Skeletal muscle cell (primary cell): Measurements from ENCODE around the gene ZNF345.

Experiments used
- DNase-seq: peaks from one replicate; pipeline ENCODE4 v3.0.0-alpha.2; 2010; ENCODE audit warnings: low read depth
- H3K4me3 ChIP-seq: 2 replicates; pipeline ENCODE4 v1.5.1; 2011; ENCODE audit warnings: low read depth, mild to moderate bottlenecking, control low read depth, low read length, moderate library complexity

Gene ZNF345

DNA sequence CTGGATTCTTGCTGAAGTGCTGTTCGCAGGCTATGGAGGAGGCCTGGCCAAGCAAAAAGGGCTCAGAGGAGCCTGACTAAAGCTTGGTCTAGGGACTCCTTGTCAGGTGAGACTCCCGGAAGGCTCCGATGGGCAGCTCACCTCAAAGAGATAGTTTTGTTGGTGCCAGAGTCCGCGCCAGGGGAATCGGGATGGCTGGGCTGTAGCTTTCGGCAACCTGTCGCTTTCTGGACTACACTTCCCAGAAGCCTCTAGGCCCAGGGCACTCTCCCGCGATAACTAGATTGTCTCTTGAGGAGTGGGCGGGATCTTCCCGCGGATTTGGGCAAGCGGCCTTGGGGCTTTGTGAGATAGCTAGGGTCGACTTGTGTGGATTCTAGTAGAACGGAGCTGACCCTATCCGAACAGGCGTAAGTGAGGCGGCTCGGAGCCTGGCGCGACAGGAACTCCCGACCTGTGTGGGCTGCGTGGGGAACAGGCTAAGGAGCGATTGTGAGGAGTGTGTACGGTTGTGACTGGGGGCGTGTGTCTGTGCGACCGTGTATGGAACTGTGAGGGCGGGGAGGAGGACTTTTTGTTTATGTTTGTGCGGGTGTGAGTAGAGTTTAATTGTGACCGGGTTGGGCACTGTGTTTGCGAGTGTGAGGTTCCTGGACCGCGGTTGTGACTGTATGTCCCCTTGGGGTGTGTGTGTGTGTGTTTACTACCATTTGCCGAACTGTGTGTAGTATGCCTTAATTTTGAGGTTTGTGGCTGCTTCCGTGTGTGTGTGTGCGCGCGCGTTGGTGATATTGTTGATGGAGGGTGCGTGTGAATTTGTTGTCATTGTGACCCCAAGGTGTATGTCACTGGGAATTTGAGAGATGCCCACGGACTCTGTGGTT is at the start of gene ZNF345:
Gene ZNF345, plus strand, starts transcription at position 318 of the 884 bp plus-strand sequence. CDS start 25,955 bp downstream, outside the sequence.
- peak; percentile 79 for DNase-seq
- peak within 1 kb of the TSS; percentile 89 for H3K4me3 ChIP-seq

DNA sequence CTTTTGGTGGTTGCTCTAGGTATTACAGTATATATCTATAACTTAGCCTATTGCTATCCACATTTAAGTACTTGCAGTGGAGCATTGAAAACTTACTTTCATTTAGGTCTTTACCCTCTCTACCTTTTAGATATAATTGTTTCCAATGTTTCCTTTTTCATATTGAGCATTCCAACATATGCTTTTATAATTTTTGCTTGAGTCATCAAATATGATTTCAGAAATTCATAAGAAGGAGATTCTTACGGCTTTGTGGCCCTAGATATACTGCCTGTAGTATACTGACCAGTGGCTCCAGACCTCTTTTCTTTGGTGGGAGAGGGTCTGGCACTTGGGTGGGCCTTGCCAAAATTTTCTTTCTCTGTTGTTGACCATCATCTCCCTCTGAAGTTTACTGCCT is 45.3 kb upstream of the ZNF345 start:
- DNase-seq, result no peak
- no peak overlapping the region for H3K4me3 ChIP-seq

DNA sequence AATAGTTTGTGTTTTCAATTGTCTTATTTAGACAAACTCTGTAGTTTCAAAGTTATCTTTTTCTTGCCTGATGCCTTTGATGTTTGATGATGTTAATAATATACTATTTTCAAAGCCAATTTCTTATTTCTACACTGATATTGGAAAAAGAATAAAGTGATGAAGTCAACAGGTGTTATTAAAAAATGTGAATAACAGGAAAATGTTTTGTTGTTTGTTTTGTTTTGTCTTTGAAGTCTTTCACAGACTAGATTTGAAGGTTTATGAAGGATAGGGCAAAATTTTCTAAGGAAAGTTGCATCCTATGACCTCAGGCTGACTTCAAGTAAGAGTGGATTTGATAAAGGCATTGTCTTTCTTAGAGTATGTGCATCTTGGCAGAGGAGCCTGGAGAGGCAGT is 43.6 kb upstream of the ZNF345 start:
- no peak for DNase-seq
- no peak overlapping the region for H3K4me3 ChIP-seq

DNA sequence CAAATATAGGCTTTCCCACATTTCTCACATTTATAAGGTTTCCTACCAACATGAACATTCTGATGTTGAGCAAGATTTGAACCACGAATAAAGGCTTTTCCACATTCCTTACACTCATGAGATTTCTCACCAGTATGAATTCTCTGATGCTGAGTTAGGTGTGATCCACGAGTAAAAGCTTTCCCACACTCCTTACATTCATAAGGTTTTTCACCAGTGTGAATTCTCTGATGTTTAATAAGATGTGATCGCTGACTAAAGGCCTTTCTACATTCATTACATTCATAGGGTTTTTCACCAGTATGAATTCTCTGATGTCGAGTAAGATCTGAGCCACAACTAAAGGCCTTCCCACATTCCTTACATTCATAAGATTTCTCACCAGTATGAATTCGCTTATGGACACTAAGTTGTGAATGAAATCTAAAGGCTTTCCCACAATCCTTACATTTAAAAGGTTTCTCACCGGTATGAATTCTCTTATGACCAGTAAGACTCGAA is 31.5 kb upstream of the ZNF345 start:
- H3K4me3 ChIP-seq, result no peak overlapping the region
- DNase-seq, result no peak

DNA sequence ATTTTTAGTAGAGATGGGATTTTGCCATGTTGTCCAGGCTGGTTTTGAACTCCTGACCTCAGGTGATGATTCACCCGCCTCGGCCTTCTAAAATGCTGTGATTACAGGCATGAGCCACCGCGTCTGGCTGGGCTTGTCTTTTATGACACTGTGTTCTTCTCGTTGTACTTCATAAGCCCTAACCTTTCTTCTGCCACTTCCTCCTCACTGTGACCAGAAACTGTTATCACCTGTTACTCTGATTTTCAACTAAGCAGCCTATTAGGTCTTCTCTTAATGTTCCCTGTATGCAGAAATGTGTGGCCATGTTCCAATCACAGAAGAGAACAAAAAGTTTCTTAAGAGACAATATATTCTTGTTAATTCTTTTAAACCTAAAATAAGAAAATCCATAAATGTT is 28.9 kb upstream of the ZNF345 start:
- no peak for DNase-seq
- H3K4me3 ChIP-seq, result no peak overlapping the region

DNA sequence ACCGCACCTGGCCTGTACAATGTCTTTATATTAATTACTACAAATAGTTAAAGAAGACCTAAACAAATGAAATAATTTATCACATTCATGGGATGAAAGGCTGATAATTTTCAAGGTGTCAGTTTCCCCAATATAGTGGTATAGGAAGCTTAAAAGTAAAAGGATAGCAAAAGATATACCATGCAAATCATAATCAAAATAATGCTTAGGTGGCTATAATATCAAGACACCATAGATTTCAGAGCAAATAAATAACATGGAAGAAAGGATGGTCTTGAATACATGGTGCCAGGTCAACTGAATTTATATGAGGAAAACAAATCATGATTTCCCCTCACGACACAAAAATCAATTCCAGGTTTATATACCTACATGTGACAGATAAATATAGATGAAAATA is 17.2 kb upstream of the ZNF345 start:
- DNase-seq, result no peak
- H3K4me3 ChIP-seq, result no peak overlapping the region

DNA sequence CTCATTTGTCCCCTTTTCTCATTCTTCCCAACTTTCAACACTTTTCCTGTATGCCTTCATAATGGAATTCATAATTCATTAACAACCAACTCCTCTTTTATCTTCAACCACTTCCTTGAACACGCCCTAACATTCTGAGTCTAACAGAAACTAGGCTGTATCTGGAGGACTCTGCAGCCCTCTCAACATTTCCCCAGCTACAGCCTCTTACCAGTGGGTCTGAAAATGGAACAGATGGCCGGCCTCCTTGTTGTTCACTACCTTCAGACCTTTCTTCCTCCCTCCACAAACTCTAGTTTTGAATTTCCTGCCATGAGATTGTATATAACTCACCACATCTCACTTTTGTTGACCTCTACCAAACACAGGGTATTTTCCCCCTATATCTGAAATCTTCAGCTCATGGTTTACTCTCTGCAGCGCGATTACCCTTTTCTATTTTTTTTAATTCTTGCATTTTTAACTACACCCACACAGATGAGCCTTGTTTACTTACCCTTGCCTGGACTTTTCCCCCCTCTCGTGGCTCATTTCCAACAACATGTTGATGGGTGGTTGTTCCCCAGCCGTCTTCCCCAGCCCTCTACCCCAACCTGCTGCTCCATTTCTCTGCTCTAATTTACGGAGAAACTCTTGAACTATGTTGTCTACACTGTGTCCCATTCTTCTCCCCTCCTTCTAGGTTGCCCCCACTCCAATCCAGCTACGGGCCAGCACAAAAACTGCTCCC is 13.3 kb upstream of the ZNF345 start:
- peak overlapping the region; percentile 74 for H3K4me3 ChIP-seq
- DNase-seq, result no peak

DNA sequence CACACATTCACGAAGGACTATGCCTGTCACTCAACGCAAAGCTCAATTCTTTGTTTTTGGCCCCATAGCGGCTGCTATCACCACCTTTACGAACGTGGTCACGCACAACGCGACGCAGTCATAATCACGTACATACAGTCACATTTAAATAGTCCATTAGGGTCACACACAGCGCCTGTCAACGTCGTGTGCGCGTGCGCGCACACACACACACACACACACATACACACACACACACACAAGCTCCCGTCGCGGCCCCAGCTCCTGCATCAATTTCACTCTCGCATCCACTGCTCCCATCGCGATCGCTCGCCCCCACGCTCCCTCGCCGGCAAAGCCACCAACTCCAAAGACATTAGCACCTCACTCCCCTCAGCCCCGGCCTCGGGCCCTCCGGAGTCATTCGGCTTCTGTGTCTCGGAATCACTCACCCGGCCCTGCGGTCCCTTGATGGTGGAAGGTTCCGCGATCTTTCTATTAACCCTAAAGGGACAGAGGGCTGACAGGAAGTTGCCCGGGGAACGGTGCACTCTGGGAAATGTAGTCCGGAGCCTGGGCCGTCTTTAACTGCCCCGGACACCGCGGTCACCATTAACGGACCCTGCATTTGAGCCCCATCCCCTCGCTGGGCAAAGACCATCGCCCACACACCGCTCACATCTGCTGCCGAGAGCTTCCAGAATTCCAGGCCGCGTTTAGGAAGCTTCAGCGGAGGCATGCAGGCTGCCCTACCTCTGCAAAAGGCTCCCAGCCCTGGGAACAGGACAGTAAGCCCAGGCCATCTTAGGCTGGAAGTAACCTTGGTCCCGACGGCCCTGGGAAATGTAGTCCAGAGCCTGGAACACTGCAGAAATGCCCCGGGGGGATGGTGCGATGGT is 12.5 kb upstream of the ZNF345 start, which contains the start of gene ZNF790:
Gene ZNF790, minus strand, starts transcription at position 482 of the 878 bp plus-strand sequence. CDS start 12,768 bp downstream, outside the sequence.
- peak; percentile 72 for DNase-seq
- H3K4me3 ChIP-seq, result peak within 1 kb of the TSS; percentile 74

DNA sequence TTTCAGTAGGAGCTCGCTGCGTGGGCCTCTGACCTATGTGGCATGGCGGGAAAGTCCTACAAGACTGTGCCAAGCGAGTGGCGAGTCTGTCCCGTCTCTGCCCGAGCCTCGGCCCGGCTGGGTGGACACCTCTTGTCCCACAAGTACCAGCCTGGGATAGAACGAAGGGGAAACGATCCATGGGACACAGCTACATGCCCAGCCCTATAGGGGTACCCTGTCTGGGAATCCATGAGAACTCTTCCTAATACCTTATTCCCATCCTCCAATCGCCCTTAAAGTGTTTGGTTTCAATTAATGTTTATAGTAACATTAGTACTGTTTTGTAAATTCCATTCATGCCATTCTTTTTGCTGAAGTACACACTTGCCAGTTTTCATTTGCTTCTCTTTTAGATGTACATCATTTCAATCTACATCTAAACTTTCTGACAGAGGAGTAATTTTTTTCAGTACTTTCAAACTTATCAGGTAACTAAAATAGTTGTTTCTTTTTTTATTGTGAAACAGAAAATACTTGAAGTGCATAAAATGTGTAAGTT is 11.8 kb upstream of the ZNF345 start:
- H3K4me3 ChIP-seq, result peak overlapping the region; percentile 74

DNA sequence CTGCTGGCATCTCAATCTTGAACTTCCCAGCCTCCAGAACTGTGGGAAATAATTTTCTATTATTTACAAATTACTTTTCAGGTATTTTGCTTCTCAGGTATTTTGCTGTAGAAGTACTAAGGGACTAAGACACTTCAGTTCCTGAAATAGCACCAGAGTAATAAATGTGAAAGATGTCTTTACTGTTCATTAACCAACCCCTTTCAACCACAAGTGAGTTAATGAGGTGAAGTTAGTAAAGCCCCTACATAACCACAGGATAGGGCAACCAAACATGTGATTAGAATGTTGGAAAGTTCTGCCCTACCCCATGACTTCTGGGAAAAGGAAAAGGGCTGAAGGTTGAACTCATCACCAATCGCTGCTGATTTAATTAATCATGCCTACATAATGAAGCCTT is 2.7 kb upstream of the ZNF345 start:
- no peak for DNase-seq
- H3K4me3 ChIP-seq, result no peak overlapping the region

More for the DNA sequence above, 11.8 kb upstream of the ZNF345 start:
- no peak for DNase-seq

DNA sequence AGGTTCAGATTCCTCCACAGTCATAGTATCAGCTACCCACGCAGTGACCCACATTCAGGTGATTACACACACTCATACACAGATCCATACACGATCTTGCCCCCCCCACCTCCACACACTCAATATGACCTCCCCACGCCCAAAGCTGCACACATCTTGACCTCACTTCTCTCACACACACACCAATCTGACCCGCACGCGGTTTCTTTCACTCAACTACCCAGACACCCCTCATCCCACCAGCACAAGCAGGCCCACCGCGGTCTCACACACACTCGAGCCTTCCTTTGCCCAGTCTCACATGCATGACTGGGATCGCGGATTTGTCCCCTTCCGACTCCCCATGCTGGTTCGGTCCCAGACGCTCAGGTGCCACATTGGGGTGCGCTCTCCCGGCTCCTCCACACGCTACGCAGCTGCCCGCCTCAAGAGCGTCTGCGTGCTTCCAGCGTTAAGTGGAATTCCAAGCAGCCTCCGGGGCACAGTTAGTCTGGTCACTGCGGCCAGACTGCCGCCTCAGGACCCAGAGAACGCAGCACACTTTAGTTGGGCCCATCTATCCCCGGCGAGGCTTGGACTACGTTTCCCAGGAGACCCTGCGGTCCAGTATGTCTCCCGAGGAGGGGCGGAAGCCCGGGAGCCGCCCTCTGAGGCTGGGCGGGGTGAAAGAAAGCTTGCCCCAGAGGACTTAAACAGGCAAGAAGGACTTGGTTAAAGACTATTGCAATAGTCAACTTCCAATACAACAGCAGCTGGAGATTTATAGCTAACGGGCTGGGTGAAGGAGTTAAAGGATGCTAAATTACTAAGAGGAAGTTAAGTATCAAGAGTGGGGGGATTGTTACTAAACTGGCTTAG is 746 bp upstream of the ZNF345 start:
- H3K4me3 ChIP-seq, result peak overlapping the region; percentile 89
- peak; percentile 68 for DNase-seq

DNA sequence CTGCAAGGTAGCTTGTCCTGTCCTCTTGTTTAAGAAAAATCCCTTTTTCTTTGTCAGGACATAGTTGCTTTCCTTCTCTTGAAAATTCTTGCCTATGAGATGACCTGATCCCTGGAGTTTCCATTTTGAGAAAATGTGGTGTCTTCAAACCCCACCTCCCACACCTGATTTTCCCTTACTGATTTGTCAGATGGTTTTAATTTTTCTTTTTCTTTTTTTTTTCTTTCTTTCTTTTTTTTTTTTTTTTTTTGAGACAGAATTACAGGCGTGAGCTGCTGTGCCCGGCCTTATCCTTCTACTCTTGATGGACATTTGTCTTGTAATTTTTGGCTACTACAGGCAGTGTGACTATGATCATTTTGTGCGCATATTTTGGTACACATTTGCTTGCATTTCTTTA is 1.2 kb downstream of the ZNF345 start:
- DNase-seq, result no peak
- H3K4me3 ChIP-seq, result no peak overlapping the region

DNA sequence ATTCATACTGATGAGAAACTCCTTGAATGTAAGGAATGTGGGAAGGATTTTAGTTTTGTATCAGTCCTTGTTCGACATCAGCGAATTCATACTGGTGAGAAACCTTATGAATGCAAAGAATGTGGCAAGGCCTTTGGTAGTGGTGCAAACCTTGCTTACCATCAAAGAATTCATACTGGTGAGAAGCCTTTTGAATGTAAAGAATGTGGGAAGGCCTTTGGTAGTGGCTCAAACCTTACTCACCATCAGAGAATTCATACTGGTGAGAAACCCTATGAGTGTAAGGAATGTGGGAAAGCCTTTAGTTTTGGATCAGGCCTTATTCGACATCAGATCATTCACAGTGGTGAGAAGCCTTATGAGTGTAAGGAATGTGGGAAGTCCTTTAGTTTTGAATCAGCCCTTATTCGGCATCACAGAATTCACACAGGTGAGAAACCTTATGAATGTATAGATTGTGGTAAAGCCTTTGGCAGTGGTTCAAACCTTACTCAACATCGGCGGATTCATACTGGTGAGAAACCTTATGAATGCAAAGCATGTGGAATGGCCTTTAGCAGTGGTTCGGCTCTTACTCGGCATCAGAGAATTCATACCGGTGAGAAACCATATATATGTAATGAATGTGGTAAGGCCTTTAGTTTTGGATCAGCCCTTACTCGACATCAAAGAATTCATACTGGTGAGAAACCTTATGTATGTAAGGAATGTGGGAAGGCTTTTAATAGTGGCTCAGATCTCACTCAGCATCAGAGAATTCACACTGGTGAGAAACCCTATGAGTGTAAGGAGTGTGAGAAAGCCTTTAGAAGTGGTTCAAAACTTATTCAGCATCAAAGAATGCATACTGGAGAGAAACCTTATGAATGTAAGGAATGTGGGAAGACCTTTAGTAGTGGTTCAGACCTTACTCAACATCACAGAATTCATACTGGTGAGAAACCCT is 26.6 kb downstream of the ZNF345 start:
- no peak for DNase-seq
- no peak overlapping the region for H3K4me3 ChIP-seq

DNA sequence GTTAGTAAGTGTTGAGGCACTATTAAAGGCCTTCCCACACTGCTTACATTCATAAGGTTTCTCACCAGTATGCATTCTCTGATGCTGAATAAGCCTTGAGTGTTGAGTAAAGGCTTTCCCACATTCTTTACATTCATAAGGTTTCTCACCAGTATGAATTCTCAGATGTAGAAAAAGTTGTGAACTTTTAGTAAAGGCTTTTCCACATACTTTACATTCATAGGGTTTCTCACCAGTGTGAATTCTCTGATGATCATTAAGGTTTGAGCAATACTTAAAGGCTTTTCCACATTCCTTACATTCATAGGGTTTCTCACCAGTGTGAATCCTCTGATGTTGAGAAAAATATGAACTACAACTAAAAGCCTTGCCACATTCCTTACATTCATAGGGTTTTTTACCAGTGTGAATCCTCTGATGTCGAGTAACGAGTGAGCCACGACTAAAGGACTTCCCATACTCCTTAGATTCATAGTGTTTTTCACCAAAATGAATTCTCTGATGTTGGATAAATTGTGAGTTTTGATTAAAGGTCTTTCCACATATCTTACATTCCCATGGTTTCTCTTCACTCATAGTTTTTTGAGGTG is 41.2 kb downstream of the ZNF345 start:
- DNase-seq, result no peak
- H3K4me3 ChIP-seq, result no peak overlapping the region

DNA sequence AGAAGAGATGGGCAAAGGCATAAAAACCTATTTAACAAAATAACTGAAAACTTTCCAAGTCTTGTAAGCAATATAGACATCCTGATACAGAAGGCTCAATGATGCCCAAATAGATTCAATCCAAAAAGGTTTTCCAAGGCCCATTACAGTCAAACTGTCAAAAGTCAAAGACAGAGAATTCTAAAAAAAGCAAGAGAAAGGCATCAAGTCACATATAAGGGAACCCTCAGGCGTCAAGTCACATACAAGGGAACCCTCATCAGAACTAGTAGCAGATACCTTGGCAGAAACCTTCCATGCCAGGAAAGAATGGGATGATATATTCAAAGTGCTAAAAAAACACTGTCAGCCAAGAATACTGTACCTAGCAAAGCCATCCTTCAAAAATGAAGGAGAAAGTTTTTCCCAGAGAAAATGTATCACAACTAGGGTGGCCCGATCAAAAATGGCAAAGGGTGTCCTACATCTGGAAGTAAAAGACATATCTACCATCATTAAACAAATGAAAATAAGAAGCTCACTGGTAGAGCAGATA is 44.2 kb downstream of the ZNF345 start:
- no peak overlapping the region for H3K4me3 ChIP-seq
- DNase-seq, result no peak

DNA sequence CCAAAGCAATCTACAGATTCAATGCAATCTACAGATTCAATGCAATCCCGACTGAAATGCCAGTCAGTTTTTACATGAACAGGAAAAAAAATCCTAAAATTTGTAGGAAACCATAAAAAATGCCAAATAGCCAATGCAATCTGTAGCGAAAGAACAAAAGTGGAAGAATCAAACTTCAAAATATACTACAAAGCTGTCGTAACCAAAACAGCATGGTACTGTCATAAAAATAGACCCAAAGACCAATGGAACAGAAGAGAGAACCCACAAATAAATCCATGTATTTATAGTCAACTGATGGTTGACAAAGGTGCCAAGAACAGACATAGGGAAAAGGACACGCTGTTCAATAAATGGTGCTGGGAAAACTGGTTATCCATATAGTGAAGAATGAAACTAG is 47.7 kb downstream of the ZNF345 start:
- no peak for DNase-seq

More for the DNA sequence above, 47.7 kb downstream of the ZNF345 start:
- no peak overlapping the region for H3K4me3 ChIP-seq
